LNCAP (cell line): ENCODE measurements around the gene IQUB.

Source experiments
- TF ChIP-seq, protein P1 (sequence below): fragments of 450-650 bp; IDR thresholded peaks from 2 replicates; pipeline ENCODE4 v1.5.1; 2017; ENCODE audit warnings: mild to moderate bottlenecking

IQUB gene

DNA sequence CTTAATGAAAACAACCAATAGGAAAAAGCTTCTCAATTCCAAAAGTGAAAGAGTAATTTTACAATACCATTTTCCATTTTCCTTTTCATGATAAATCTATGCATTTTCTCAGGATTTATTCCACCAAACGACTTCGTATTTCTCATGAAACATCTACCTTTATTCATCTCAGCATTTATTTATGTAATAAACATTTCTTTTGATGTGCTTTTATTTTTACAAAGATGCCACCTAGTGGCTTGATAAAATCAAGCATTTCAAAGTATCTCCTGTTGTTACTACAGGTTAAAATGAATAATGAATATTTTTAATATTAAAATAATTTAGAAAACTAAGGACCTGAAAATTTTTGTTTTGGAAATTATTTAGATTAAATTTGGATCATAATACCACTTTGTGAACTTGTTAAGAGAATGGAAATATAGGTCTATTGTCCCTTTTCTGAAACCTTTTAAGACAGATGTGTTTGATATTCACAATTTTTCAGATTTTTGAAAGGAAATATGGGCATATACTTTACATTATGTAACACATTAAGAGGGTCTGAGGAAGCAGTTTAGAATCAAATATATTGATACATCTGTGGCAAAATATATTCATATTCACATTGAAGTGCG is 2.7 kb upstream of the IQUB start:
- TF ChIP-seq, protein P1, sequence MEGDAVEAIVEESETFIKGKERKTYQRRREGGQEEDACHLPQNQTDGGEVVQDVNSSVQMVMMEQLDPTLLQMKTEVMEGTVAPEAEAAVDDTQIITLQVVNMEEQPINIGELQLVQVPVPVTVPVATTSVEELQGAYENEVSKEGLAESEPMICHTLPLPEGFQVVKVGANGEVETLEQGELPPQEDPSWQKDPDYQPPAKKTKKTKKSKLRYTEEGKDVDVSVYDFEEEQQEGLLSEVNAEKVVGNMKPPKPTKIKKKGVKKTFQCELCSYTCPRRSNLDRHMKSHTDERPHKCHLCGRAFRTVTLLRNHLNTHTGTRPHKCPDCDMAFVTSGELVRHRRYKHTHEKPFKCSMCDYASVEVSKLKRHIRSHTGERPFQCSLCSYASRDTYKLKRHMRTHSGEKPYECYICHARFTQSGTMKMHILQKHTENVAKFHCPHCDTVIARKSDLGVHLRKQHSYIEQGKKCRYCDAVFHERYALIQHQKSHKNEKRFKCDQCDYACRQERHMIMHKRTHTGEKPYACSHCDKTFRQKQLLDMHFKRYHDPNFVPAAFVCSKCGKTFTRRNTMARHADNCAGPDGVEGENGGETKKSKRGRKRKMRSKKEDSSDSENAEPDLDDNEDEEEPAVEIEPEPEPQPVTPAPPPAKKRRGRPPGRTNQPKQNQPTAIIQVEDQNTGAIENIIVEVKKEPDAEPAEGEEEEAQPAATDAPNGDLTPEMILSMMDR: peak; percentile 57

DNA sequence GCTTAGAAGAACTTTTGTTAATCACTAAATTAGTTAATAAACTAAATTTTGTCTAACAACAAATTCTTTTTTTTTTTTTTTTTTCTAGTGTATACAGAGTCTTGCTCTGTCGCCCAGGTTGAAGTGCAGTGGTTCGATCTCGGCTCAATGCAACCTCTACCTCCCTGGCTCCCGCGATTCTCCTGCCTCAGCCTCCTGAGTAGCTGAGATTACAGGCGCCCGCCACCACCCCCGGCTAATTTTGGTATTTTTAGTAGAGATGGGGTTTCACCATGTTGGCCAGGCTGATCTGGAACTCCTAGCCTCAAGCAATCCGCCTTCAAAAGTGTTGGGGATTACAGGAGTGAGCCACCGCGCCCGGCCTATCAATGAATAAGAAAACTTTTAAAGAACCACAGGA is 1.1 kb upstream of the IQUB start:
- TF ChIP-seq, protein P1: no peak

DNA sequence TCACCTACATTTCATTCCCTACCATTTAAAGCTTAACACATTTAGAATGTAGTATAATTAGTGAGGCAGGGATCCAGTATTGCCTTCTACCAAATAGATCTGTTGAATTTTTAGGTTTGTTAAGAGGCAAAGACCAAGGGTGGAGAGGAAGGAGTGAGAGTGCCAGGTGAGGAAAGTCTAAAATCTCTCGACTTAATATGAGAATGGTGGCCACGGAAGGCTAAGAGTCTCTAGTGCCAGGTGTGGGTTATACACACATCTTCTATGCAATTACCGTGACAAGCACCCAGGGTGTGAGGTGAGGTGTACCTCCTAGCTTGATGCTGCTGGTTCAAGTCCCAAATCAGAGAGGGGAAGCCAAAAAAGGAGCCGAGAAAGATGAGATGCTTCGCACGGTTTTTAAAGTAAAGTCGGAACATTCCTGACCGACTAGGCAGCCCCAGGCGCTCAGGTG is 439 bp downstream of the IQUB start:
- TF ChIP-seq, protein P1: no peak

DNA sequence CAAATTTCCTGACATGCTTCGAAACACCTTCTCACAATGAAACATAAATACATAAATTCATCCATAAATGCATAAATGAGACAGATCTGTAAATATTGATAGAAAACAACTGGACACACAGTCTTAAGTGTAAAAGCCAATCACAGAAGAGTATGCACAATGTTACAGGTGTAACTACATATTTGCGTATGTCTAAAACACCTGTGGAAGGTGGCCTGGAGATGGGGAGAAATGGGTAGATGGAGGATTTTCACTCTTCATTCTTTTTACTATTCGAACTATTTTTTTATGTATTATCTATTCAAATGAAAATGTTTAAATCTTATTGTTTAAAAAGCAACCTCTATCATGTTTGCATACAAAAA is 860 bp downstream of the IQUB start:
- TF ChIP-seq, protein P1: no peak

DNA sequence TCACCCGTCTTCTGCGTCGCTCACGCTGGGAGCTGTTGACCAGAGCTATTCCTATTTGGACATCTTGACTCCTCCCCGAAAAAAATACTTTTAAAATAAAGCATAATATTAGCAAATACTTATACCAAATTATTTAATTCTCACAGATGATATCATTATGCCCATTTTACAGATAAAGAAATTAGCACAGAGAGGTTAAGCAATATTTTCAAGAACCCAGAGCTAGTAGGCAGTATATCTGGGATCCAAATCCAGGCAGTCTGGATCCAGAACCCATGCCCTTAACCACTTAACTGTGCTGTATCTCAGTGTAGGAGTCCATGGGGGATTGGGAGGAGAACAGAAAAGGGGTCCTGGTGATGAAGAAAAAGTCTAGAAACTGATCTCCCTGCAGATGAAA is 6.1 kb downstream of the IQUB start:
- TF ChIP-seq, protein P1: no peak

DNA sequence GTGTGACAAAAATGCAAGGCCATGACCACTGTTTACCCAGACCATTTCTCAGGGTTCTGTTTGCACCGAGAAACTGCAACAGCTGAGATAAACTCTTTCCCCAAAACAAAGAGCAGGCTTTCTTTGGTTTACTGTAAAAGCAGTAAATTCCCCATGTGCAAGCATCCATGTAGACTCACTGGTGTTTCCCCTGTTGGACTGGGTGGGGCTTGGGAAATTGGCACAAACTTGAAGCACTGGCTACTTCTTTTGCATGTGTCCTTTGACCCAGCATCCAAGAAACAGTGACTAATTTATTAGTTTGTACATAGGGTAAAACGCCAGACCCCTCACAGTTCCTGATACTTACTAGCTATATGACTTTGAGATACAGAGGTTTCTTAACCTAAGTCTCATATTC is 12.3 kb downstream of the IQUB start:
- TF ChIP-seq, protein P1: no peak

DNA sequence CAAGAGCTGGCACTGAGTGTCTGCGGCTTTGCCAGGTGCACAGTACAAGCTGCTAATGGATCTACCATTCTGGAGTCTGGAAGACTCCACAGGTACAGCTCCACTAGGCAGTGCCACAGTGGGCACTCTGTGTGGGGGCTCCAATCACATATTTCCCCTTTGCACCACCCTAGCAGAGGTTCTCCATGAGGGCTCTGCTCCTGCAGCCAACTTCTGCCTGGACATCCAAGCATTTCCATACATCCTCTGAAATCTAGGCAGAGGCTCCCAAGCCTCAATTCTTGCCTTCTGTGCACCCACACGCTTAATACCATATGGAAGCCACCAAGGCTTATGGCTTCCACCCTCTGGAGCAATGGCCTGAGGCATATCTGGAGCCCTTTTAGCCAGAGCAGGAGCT is 29.2 kb downstream of the IQUB start:
- TF ChIP-seq, protein P1: no peak

DNA sequence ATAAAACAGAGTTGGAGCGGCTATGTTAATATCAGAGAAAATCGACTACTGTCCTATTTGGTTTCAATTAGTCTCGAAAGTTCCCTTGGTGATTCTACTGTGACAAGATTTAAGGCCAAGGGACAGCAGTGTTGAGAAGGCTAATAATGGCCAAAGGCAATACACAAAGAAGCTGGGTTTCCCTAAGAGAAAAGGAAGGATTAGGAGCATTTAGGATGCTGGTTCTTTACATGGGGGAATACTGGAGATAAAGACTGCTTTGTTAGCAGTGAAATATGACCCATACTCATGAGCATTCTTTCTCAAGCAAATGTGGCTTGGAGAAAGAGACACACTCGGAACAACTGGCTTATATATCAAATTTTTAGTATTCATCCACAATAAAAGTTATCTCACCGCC is 32.2 kb downstream of the IQUB start:
- TF ChIP-seq, protein P1: no peak
